T-helper 1 cell treated with Interleukin-12 subunit alpha and Interleukin-12 subunit beta and Interleukin-4 antibody, amounts not matched to agents 30 ng/mL and 1 ng/mL, for 36 hours (primary cell): Measurements from ENCODE around the gene SERPINB1. TPM values are rescaled to one million over a fixed set of nuclear protein-coding genes. Genes with fewer than 3 reads are reported as not detected.

Source experiments
- intact Hi-C: fragments of 100-400 bp; cut with micrococcal nuclease; formaldehyde crosslinking; loops from one replicate; pipeline ENCODE4 v1.15.1; 2024
- total RNA-seq: library from RNA; stranded (reverse); gene quantifications from 2 replicates; pipeline ENCODE4 v1.2.3, GENCODE V29; 2022

Gene SERPINB1
- total RNA-seq = 83.4 and 88.3 TPM in 2 replicates

- intact Hi-C loops = loop anchor here (1.0 to 5.0 kb wide), 8 partner anchors 50 to 1180 kb away; partner anchors contain the start of genes BPHL, RIPK1 and WRNIP1
Measured at GRCh38 chr6:2841264-2842138, at the start of gene SERPINB1. TSS of gene SERPINB1 (minus strand) at chr6:2841863. CDS start at chr6:2840586, 1,277 bp downstream.

DNA sequence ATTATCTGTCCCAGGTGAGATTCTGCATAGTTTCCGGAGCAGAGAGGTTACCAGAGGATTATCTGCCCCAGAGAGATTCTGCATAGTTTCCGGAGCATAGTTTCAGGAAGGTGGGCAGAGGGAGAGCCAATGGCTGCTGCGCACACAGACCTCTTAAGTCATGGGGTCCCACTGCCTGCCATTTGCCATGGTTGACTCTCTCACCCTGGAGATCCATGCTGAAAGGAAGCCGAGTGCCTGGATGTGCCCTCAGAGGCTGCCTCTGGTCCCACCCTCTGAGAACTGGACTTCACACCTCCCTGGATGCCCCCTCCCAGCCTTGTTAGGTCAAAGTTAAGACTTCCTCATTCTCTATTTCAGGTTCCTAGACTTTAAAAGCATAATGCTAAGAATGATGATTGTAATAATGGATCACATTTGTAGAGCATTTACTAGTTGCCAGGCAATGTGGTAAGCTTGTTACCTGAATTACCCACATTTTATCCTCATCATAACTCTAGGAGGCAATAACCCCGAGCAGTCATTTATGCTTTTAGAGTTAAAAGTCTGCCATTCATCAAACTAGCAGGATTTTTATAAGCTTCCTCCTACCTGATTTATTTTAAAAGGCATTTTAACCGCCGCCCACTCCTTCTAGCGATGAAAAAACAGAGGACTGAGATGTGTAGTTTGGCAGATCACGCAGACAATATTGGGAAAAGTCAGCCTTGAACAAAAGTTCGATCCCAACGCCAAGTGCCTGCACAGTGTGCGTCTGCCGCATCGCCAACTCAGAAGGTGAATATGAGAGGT is 49.5 kb upstream of the SERPINB1 start:
- intact Hi-C loops = no loop called here

DNA sequence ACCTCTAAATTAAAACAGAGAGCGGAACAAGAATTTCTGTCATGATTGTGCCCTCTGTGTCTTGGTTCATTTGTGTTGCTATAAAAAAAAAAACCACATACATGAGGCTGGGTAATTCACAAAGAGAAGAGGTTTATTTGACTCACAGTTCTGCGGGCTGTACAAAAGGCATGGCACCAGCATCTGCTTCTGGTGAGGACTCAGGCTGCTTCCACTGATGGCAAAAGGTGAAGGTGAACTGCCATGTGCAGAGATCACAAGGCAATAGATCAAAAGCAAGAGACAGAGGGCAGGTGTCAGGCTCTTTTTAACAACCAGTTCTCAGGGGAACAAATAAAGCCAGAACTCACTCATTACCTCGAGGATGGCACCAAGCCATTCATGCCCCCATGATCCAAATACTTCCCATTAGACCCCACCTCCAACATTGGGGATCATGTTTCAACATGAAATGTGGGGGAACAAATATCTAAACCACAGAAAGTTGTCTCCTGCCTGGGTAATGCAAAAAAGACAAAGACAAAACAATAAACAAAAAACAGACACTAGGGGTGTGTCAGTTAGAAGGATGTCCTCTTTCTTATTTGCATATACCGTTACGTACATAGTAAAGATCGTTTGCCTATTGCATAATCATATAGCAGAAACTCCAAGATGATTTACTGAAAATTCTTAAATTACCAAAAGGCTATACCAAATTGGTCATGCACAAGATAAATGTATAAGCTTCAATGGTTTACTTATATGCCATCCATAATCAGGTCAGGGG is 44.5 kb upstream of the SERPINB1 start:
- intact Hi-C loops = no loop called here

DNA sequence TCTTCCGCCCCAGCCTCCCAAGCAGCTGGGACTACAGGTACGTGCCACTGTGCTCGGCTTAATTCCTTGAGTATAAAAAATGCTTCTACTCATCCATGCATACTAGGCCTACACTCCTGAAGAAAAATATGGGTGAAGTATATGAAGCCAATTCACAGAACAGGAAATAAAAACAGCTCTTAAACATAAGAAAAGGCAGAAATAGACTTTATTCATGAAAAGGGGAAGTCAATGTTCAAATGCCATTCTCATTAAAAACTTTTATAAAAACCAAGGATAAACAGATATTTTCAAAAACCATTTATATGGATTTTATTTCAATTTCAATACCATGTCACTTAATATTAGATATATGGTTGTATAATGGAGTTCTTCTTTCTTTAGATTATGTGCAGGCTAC is 43.1 kb upstream of the SERPINB1 start:
- intact Hi-C loops = no loop called here

GRCh38 chr6:2883673-2884072 is 42.0 kb upstream of the SERPINB1 start:
- intact Hi-C loops = no loop called here

DNA sequence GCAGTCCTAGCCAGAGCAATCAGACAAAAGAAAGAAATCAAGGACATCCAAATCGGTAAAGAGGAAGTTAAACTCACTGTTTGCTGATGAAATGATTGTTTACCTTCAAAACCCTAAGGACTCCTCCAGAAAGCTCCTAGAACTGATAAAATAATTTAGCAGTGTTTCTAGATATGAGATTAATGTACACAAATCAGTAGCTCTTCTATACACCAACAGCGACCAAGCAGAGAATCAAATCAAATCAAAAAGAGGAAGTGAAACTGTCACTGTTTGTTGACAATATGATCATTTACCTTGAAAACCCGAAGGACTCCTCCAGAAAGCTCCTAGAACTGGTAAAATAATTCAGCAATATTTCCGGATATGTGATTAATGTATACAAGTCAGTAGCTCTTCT is 39.8 kb upstream of the SERPINB1 start:
- intact Hi-C loops = loop anchor here (1.0 to 2.0 kb wide), 4 partner anchors 21 to 38 kb away; partner anchors contain the start of gene SERPINB9

- intact Hi-C loops = loop anchor here (1.0 to 2.0 kb wide), 3 partner anchors 23 to 109 kb away; partner anchors contain the start of gene SERPINB9
Measured at GRCh38 chr6:2880156-2880555, 38.5 kb upstream of the SERPINB1 start.

GRCh38 chr6:2877960-2878359 is 36.3 kb upstream of the SERPINB1 start:
- intact Hi-C loops = loop anchor here (2.0 kb wide), 2 partner anchors 31 to 63 kb away; no protein-coding TSS in a partner anchor

- intact Hi-C loops = loop anchor here (2.0 kb wide), 2 partner anchors 30 to 64 kb away; no protein-coding TSS in a partner anchor
Measured at GRCh38 chr6:2877057-2877882, 35.6 kb upstream of the SERPINB1 start.

GRCh38 chr6:2876210-2877056 is 34.8 kb upstream of the SERPINB1 start:
- intact Hi-C loops = loop anchor here (1.0 to 2.0 kb wide), 4 partner anchors 17 to 111 kb away; partner anchors contain the start of gene WRNIP1

GRCh38 chr6:2875359-2876191 is 33.9 kb upstream of the SERPINB1 start:
- intact Hi-C loops = loop anchor here (1.0 to 2.0 kb wide), 4 partner anchors 16 to 110 kb away; partner anchors contain the start of gene WRNIP1

- intact Hi-C loops = no loop called here
Measured at GRCh38 chr6:2873643-2874042, 32.0 kb upstream of the SERPINB1 start.

- intact Hi-C loops = no loop called here
Measured at GRCh38 chr6:2872423-2873358, 31.0 kb upstream of the SERPINB1 start.

DNA sequence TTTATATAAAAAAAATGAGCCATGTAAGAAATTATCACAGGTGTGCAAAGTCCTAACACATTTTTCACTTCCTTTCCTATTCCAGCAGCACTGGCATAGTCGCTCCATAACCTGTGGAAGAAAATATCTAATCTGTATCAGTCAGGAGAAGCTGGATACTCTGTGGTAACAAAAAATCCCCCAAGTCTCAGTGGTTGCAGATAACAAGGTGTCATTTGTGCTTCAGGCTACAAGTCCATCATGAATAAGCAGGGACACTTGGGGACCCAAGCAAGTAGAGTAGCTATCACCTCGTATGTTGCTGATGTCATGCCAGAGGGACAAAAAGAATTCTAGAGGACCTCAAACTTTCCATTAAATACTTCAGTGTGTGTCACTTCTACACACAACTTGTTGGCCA is 30.3 kb upstream of the SERPINB1 start:
- intact Hi-C loops = no loop called here

- intact Hi-C loops = no loop called here
Measured at GRCh38 chr6:2871102-2871501, 29.4 kb upstream of the SERPINB1 start.

DNA sequence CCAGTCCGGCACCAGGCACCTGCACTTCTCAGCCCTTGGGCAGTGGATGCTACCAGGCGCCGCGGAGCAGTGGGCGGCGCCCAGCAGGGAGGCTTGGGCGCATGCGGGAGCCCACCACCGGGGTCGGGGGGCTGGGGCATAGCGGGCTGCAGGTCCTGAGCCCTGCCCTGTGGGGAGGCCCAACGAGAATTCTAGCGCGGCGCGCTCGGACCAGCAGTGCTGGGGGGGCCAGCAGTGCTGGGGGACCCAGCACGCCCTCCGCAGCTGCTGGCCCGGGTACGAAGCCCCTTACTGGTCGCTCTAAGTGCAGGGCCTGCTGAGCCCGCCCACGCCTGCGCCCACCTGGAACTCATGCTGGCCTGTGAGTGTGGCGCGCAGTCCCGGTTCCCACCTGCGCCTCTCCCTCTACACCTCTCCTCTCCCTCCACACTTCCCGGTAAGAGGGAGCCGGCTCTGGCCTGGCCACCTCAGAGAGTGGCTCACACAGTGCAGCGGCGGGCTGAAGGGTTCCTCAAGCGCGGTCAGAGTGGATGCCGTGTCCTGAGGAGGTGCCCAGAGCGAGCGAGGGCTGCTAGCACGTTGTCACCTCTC is 28.5 kb upstream of the SERPINB1 start:
- intact Hi-C loops = no loop called here

DNA sequence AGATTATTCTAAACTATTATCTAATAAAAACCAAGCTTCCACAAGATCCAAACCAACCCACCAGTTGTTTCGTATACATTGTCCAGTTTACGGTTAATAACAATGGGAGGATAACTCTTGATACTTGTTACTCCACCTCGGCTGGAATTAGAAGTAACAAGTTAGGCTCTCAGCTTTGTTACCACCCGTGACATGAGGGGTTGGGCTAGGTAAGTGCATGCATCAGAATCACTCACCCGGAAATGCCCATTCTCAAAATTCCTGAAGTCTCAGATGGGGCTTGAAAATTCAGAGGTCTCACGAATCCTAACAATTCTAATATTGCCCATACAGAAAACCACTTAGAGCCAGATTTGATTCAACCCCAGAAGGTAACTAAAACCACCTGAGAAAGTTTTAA is 27.0 kb upstream of the SERPINB1 start:
- intact Hi-C loops = no loop called here
